GM12864 (cell line): ENCODE data around the gene CALCB.
"Not testable (repeated sequence)": the region's sequence is repeated elsewhere in the genome, so short reads cannot be mapped to it uniquely, and the experiment has no call there.

Experiments
- DNase-seq: peaks from one replicate; pipeline ENCODE4 v3.0.0-alpha.2; 2011; ENCODE audit warnings: low read depth
- H3K4me3 ChIP-seq: 2 replicates; pipeline ENCODE4 v1.5.1; 2011; ENCODE audit warnings: mild to moderate bottlenecking, low read depth, low read length, control low read depth
- CTCF ChIP-seq: IDR thresholded peaks from 2 replicates; pipeline ENCODE4 v1.5.1; 2011; ENCODE audit warnings: low read depth, mild to moderate bottlenecking, moderate library complexity, low read length, control low read depth, inconsistent platforms; ENCODE audit errors: missing control alignments

The CALCB gene

DNA sequence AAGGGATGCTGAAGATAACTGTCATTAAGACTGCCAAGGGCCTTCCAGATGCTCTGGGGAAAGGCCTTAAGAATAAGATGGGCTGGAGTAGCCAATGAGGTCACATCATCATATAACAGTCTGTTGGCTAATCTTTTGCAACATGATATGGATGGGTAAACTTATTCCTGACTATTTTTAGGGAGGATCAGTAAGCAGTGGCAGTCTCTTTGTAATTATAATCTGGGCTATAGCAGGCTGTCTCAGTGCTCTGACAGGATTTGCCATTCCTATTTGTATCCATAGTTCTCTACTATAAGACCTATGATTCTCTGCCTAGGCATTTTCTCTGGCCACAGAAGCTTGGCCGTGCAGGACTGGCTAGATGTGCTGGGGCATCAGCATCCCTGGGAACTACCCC lies 16.1 kb upstream of the CALCB start:
- TF ChIP-seq CTCF: no peak
- DNase-seq: no peak
- no peak overlapping the region for H3K4me3 ChIP-seq

- no peak overlapping the region for H3K4me3 ChIP-seq
- no peak for DNase-seq
- no peak for TF ChIP-seq CTCF
Measured at GRCh38 chr11:15059132-15059915, 14.1 kb upstream of the CALCB start.

DNA sequence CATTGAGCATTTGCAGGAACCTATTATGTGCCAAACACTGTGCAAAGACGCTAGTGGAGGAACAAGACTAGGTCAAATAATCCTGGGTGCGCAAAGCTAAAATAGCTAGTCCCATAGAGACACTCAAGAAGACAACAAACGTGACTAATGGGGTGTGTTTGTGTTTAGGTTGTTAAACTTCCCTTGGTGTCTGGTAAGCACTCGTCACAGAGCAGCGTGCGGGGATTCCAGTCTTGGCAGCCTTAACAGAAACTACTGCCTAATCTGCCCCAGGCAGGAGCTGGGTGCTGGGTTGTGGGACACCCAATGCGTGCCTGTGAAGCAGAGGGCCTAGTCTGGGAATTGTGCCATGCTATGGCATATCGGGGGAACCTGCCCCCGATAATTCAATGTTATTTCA lies 10.8 kb upstream of the CALCB start:
- no peak for TF ChIP-seq CTCF
- DNase-seq: no peak
- no peak overlapping the region for H3K4me3 ChIP-seq

DNA sequence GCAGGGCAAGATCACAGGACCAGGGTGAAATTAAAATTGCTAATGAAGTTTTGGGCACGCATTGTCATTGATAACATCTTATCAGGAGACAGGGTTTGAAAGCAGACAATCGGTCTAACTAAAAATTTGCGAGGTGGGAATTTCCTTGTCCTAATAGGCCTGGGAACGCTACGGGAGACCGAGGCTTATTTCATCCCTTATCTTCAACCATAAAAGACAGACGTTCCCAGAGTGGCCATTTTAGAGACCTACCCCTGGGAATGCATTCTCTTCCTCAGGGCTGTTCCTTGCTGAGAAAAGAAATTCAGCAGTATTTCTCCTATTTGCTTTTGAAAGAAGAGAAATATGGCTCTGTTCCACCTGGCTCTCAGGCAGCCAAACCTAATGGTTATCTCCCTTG lies 3.6 kb upstream of the CALCB start:
- not testable (repeated sequence) for DNase-seq, H3K4me3 ChIP-seq

DNA sequence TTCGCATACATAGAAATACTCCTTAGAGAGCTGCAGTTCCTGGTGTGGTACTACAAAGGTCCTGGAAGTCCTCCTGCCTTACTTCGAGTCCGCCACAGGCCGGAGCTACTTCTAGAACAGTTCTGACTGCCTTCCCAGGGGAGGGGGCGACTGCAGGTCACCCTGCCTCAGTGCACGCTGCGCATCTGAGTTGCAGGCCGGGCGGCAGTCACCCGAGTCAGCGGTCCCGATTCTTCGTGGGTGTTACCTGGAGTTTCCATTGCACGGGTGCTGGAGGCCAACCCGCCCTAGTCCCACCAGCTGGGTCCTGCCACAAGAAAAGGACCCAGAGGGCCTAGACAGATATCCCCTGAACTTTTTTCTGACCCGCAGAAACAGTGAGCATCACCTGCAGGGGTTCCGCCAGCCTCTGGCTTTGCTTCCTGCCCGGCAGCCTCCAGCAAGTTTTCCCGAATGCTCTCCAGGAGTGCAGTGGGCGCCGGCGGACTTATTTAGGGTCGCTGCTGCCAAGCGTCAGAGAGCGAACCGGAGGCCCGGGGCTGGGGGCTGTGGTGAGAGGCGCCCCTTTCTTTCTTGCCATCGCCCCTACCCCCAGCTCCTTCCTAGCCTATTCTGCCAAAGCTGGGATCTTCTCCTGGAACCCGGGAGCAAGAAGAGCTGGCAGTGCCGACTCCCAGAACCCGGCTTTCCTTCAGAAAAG lies 1.7 kb upstream of the CALCB start:
- no peak for DNase-seq
- no peak overlapping the region for H3K4me3 ChIP-seq
- TF ChIP-seq CTCF: no peak

DNA sequence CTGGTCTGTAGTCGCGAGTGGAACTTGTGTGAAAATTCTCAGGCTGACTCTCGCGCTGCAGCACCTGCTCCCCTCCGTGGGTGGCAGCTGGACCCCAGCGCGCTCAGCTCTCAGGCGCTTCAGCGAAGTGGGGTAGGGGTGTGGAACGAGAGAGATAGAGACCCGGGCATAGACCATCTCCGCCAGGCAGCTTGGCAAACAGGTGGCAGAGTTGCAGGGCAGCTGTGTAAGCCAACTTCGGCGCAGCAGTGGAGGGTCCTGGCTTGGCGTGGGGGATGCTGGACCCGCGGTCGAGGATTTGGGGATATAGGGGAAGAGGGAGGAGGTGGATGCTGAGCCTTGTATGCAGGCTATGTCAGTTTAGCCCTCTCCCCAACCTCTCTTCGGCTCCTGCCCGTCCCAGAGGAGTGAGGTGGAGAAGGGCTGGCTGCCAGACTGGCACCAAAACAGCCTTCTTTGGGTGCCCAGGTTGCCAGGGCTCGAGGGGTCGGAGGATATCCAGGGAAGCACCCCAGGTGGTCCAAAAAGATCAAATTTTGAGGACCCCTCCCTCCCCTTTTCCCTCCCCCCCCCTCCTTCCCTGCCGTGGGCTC lies 746 bp upstream of the CALCB start:
- no peak for DNase-seq
- no peak overlapping the region for H3K4me3 ChIP-seq
- TF ChIP-seq CTCF: no peak
